Sigmoid colon (tissue), 7 donors: ENCODE measurements around the gene PLCG1. TPM values are rescaled to one million over a fixed set of nuclear protein-coding genes. Genes with fewer than 3 reads are reported as not detected.
A peak's percentile ranks its signal among the peaks of the same experiment; 100 is the strongest.

Experiments used
- DNase-seq: peaks from one replicate; pipeline ENCODE4 v3.0.0-alpha.2; 2019
- H3K27ac ChIP-seq, 4 donors: fragments of 200-600 bp; sonication (generic); one replicate each; pipeline ENCODE4 v1.5.1; 2016 to 2019; ENCODE audit warnings: mild to moderate bottlenecking in 1 of 4
- H3K27me3 ChIP-seq, 3 donors: fragments of 200-600 bp; sonication (generic); one replicate each; pipeline ENCODE4 v1.5.1; 2019; ENCODE audit warnings: mild to moderate bottlenecking in 1 of 3
- H3K36me3 ChIP-seq, 4 donors: fragments of 200-600 bp; sonication (generic); one replicate each; pipeline ENCODE4 v1.5.1; 2016 to 2019
- H3K4me1 ChIP-seq, 4 donors: fragments of 200-600 bp; sonication (generic); one replicate each; pipeline ENCODE4 v1.5.1; 2017 to 2019
- H3K4me3 ChIP-seq, 4 donors: fragments of 200-600 bp; sonication (generic); one replicate each; pipeline ENCODE4 v1.5.1; 2017 to 2019; ENCODE audit warnings: mild to moderate bottlenecking in 2 of 4, moderate library complexity in 1 of 4
- H3K9me3 ChIP-seq, 4 donors: fragments of 200-600 bp in 3 of 4; sonication (generic) in 3 of 4; one replicate each; pipeline versions ENCODE4 v1.5.1 to v1.6.1; 2013 to 2019
- EP300 ChIP-seq, 4 donors: sonication (generic); formaldehyde crosslinking; IDR thresholded peaks; one replicate each; pipeline ENCODE4 v1.6.1; 2017; ENCODE audit warnings: antibody characterized with exemption in 4 of 4
- POLR2A ChIP-seq, 2 donors: fragments of 450-650 bp; IDR thresholded peaks; one replicate each; pipeline ENCODE4 v1.6.1; 2016; ENCODE audit warnings: antibody characterized with exemption in 2 of 2, mild to moderate bottlenecking in 2 of 2, moderate library complexity in 2 of 2
- POLR2AphosphoS5 ChIP-seq, 4 donors: sonication (generic); formaldehyde crosslinking; IDR thresholded peaks; one replicate each; pipeline ENCODE4 v1.6.1; 2017; ENCODE audit warnings: antibody characterized with exemption in 4 of 4
- WGBS, 2 donors: extraction: QIAGEN DNeasy Blood & Tissue Kit; methylation state at CpG; one replicate each; pipeline ENCODE4 v1.1.7; 2013; 5-methylcytosine and 5-hydroxymethylcytosine counted together
- intact Hi-C: fragments of 100-400 bp; cut with DNase I; formaldehyde crosslinking; loops from one replicate; pipeline ENCODE4 v1.15.1; 2023
- polyA plus RNA-seq, 3 donors: library from polyadenylated mRNA; stranded (reverse); fragments of 200-250 nt; gene quantifications; one replicate each; pipeline ENCODE4 v1.2.3, GENCODE V29; 2013
- total RNA-seq, 4 donors: library from RNA; depleted of rRNA; stranded (reverse); fragments of >200 nt; gene quantifications; one replicate each; pipeline ENCODE4 v1.1.0, GENCODE V29; 2016
- TF ChIP-seq, protein P1 (sequence below), 4 experiments: fragments of 450-650 bp in 3 of 4; fragments of 200-600 bp in 1 of 4; IDR thresholded peaks; one replicate each; pipeline ENCODE4 v1.5.1; 2016 to 2019; ENCODE audit warnings: antibody characterized with exemption in 4 of 4, mild to moderate bottlenecking in 3 of 4, moderate library complexity in 2 of 4
- donor health status: healthy with polysubstance abuse.
- donor health status: Bipolar disorder and iron deficiency.
- donor health status: healthy.

Gene PLCG1
- total and polyA plus RNA-seq, 7 donors: 9.9 to 152 (median 55.1) TPM

DNA sequence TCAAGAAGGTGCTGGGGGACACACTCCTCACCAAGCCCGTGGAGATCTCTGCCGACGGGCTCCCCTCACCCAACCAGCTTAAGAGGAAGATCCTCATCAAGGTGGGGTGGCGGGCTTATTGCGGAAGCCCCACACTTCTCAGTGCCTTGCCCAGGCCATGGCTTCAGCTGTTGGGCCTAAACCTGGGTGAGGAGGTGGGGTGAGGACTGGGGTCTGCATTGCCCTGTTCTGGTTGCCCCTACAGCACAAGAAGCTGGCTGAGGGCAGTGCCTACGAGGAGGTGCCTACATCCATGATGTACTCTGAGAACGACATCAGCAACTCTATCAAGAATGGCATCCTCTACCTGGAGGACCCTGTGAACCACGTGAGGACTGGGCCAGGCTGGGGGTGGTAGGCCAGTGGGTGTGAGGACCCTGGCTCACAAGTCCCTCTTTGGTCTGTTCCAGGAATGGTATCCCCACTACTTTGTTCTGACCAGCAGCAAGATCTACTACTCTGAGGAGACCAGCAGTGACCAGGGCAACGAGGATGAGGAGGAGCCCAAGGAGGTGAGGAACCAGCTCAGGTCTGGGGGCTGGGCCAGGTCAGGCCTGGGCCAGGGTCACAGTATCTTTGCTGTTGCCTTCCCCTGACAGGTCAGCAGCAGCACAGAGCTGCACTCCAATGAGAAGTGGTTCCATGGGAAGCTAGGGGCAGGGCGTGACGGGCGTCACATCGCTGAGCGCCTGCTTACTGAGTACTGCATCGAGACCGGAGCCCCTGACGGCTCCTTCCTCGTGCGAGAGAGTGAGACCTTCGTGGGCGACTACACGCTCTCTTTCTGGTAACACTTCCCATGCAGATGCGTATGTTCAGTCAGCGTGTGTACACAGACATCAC, 27.9 kb downstream of the PLCG1 start:
- Histone ChIP-seq H3K4me1 (no peaks in the 10 kb centered on the region), H3K4me3 (no peak overlapping the region), H3K27me3 (no peaks in the 10 kb centered on the region), H3K36me3 (peaks cover 52 to 83% (median 70%) of the 10 kb centered on the region in 4 donors), H3K9me3 (no peaks in the 10 kb centered on the region), H3K27ac (no peak overlapping the region)
- peak; percentile 39 for DNase-seq
- WGBS, 2 donors: 90 to 94% methylated on average over 24 of the region's 24 CpGs
- TF ChIP-seq EP300 (IDR thresholded peaks at IDR 0.05): no peak
- no peak for TF ChIP-seq POLR2AphosphoS5 (IDR thresholded peaks at IDR 0.05)
- TF ChIP-seq, protein P1, sequence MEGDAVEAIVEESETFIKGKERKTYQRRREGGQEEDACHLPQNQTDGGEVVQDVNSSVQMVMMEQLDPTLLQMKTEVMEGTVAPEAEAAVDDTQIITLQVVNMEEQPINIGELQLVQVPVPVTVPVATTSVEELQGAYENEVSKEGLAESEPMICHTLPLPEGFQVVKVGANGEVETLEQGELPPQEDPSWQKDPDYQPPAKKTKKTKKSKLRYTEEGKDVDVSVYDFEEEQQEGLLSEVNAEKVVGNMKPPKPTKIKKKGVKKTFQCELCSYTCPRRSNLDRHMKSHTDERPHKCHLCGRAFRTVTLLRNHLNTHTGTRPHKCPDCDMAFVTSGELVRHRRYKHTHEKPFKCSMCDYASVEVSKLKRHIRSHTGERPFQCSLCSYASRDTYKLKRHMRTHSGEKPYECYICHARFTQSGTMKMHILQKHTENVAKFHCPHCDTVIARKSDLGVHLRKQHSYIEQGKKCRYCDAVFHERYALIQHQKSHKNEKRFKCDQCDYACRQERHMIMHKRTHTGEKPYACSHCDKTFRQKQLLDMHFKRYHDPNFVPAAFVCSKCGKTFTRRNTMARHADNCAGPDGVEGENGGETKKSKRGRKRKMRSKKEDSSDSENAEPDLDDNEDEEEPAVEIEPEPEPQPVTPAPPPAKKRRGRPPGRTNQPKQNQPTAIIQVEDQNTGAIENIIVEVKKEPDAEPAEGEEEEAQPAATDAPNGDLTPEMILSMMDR (IDR thresholded peaks at IDR 0.05): no peak
- TF ChIP-seq POLR2A (IDR thresholded peaks at IDR 0.05): no peak
- intact Hi-C loops: no loop called here

DNA sequence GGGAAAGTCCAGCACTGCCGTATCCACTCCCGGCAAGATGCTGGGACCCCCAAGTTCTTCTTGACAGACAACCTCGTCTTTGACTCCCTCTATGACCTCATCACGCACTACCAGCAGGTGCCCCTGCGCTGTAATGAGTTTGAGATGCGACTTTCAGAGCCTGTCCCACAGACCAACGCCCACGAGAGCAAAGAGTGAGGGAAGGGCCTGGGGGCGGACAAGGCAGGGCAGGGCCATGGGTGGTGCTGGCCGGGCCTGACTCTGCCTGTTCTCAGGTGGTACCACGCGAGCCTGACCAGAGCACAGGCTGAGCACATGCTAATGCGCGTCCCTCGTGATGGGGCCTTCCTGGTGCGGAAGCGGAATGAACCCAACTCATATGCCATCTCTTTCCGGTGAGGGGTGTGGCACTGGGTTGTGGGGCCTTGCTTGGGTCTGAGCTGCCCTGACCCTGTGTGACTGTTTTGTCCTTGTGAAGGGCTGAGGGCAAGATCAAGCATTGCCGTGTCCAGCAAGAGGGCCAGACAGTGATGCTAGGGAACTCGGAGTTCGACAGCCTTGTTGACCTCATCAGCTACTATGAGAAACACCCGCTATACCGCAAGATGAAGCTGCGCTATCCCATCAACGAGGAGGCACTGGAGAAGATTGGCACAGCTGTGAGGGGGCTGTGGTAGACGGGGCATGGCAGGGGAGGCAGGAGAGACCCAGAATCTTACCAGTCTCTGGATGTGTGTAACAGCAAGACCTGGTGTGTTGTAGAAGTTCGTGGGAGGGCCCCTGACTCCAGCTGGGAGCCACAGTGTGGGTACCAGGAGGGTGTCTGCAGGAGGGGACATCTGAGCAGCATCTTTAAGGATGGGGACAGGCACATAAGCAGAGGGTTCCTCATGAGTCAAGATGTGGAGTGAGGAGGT, 29.1 kb downstream of the PLCG1 start:
- DNase-seq: no peak
- Histone ChIP-seq H3K36me3 (peaks cover 52 to 90% (median 76%) of the 10 kb centered on the region in 4 donors), H3K4me1 (peaks cover 0 to under 1% (median 0%) of the 10 kb centered on the region in 4 donors), H3K27me3 (no peaks in the 10 kb centered on the region), H3K9me3 (no peaks in the 10 kb centered on the region), H3K4me3 (no peak overlapping the region), H3K27ac (no peak overlapping the region)
- TF ChIP-seq EP300 (IDR thresholded peaks at IDR 0.05): no peak
- TF ChIP-seq, protein P1 (IDR thresholded peaks at IDR 0.05): no peak
- no peak for TF ChIP-seq POLR2A (IDR thresholded peaks at IDR 0.05)
- no peak for TF ChIP-seq POLR2AphosphoS5 (IDR thresholded peaks at IDR 0.05)
- 91 to 94% methylated on average over 27 of the region's 27 CpGs for WGBS, 2 donors
- intact Hi-C loops: no loop called here

DNA sequence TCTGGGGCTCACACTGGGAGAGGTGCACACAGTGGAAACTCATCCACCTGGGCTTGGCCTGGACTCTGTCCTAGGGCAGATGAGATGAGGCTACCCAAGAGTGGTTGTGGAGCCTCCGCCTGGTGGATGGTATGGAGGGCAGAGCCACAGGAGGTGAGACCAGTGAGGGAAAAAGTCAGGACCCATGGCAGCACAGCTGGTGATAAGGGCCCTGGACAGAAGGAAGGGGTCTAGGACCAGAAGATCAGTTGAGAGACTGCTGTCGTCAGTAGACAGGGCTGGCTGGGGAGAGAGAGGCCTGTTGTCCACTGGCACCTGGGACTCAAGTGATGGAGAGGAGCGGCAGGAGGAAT, 29.8 kb downstream of the PLCG1 start:
- peaks cover 52 to 97% (median 76%) of the 10 kb centered on the region in 4 donors for H3K36me3 ChIP-seq
- H3K4me3 ChIP-seq: no peak overlapping the region
- H3K4me1 ChIP-seq: peaks cover 0 to 7% (median 3%) of the 10 kb centered on the region in 4 donors
- no peak overlapping the region for H3K27ac ChIP-seq
- TF ChIP-seq, protein P1 (IDR thresholded peaks at IDR 0.05): no peak
- TF ChIP-seq POLR2AphosphoS5 (IDR thresholded peaks at IDR 0.05) (no peak), EP300 (IDR thresholded peaks at IDR 0.05) (no peak), POLR2A (IDR thresholded peaks at IDR 0.05) (no peak)
- DNase-seq: no peak
- no peaks in the 10 kb centered on the region for H3K27me3 ChIP-seq
- WGBS, 2 donors: 95 to 96% methylated on average over 3 of the region's 3 CpGs
- intact Hi-C loops: no loop called here
- H3K9me3 ChIP-seq: no peaks in the 10 kb centered on the region

DNA sequence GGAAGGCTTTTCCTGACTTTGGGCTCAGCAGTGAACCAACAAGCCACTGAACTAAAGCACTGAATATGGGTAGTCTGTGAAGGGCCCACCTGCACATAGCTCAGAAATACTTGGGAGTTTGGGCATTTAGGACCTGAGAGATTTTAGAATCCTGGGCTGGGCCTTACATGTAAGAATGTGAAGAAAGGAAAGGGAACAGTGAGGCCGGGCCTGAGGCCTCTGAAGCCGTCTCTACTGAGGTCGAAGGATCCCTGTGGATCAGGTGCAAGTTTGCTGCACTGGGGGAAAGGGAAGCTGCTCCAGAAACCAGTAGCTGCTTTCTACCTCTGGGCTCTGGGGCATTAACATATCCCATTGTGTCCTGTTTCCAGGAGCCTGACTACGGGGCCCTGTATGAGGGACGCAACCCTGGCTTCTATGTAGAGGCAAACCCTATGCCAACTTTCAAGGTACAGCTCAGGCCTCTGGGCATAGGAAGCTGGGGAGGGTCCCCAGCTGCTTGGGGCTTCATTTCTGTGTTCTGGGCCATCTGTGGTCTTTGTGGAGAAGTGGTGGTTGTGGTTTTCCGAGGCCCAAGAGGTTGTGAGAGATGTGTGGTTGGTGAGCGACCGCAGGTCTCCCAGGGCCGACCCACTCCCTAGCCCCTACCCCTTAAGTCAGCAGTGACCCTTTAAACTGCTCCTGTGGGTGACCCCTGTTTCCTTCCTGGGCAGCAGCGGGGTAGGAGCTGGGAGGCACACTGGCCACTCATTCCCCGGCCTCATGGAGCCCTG, 30.3 kb downstream of the PLCG1 start:
- peaks cover 0 to 12% (median 9%) of the 10 kb centered on the region in 4 donors for H3K4me1 ChIP-seq
- peak; percentile 36 for DNase-seq
- H3K9me3 ChIP-seq: no peaks in the 10 kb centered on the region
- intact Hi-C loops: no loop called here
- TF ChIP-seq POLR2AphosphoS5 (IDR thresholded peaks at IDR 0.05) (no peak), EP300 (IDR thresholded peaks at IDR 0.05) (no peak), POLR2A (IDR thresholded peaks at IDR 0.05) (no peak)
- TF ChIP-seq, protein P1 (IDR thresholded peaks at IDR 0.05): no peak
- peaks cover 52 to 98% (median 73%) of the 10 kb centered on the region in 4 donors for H3K36me3 ChIP-seq
- H3K27me3 ChIP-seq: no peaks in the 10 kb centered on the region
- WGBS, 2 donors: 70 to 89% methylated on average over 11 of the region's 11 CpGs
- H3K4me3 ChIP-seq: no peak overlapping the region
- peak overlapping the region in 1 of 4 donors; percentile 30 for H3K27ac ChIP-seq
